ENCODE measurements around the gene OLFML3.

GRCh38 chr1:113934006-113934405, 45.3 kb upstream of the OLFML3 start:
- TF ChIP-seq, protein P1, sequence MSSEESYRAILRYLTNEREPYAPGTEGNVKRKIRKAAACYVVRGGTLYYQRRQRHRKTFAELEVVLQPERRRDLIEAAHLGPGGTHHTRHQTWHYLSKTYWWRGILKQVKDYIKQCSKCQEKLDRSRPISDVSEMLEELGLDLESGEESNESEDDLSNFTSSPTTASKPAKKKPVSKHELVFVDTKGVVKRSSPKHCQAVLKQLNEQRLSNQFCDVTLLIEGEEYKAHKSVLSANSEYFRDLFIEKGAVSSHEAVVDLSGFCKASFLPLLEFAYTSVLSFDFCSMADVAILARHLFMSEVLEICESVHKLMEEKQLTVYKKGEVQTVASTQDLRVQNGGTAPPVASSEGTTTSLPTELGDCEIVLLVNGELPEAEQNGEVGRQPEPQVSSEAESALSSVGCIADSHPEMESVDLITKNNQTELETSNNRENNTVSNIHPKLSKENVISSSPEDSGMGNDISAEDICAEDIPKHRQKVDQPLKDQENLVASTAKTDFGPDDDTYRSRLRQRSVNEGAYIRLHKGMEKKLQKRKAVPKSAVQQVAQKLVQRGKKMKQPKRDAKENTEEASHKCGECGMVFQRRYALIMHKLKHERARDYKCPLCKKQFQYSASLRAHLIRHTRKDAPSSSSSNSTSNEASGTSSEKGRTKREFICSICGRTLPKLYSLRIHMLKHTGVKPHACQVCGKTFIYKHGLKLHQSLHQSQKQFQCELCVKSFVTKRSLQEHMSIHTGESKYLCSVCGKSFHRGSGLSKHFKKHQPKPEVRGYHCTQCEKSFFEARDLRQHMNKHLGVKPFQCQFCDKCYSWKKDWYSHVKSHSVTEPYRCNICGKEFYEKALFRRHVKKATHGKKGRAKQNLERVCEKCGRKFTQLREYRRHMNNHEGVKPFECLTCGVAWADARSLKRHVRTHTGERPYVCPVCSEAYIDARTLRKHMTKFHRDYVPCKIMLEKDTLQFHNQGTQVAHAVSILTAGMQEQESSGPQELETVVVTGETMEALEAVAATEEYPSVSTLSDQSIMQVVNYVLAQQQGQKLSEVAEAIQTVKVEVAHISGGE (tag by site-specific recombination; conservative IDR thresholded peaks at IDR 0.05; ENCODE audit: low read depth): no peak
- TF ChIP-seq ZNF248 (tag by site-specific recombination; IDR thresholded peaks at IDR 0.05) (no peak), ZNF121 (tag by site-specific recombination; IDR thresholded peaks at IDR 0.05) (no peak), ZBTB21 (tag by site-specific recombination; IDR thresholded peaks at IDR 0.05) (no peak), ZNF626 (tag by site-specific recombination; IDR thresholded peaks at IDR 0.05) (no peak), ZNF24 (tag by site-specific recombination; IDR thresholded peaks at IDR 0.05) (no peak), KLF17 (tag by site-specific recombination; IDR thresholded peaks at IDR 0.05) (no peak), ZFP37 (tag by site-specific recombination; IDR thresholded peaks at IDR 0.05) (no peak), ZBTB26 (tag by site-specific recombination; optimal IDR thresholded peaks at IDR 0.05) (no peak)
- TF ChIP-seq, protein P2, sequence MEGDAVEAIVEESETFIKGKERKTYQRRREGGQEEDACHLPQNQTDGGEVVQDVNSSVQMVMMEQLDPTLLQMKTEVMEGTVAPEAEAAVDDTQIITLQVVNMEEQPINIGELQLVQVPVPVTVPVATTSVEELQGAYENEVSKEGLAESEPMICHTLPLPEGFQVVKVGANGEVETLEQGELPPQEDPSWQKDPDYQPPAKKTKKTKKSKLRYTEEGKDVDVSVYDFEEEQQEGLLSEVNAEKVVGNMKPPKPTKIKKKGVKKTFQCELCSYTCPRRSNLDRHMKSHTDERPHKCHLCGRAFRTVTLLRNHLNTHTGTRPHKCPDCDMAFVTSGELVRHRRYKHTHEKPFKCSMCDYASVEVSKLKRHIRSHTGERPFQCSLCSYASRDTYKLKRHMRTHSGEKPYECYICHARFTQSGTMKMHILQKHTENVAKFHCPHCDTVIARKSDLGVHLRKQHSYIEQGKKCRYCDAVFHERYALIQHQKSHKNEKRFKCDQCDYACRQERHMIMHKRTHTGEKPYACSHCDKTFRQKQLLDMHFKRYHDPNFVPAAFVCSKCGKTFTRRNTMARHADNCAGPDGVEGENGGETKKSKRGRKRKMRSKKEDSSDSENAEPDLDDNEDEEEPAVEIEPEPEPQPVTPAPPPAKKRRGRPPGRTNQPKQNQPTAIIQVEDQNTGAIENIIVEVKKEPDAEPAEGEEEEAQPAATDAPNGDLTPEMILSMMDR (tag by site-specific recombination; IDR thresholded peaks at IDR 0.05): no peak
- TF ChIP-seq, protein P3, sequence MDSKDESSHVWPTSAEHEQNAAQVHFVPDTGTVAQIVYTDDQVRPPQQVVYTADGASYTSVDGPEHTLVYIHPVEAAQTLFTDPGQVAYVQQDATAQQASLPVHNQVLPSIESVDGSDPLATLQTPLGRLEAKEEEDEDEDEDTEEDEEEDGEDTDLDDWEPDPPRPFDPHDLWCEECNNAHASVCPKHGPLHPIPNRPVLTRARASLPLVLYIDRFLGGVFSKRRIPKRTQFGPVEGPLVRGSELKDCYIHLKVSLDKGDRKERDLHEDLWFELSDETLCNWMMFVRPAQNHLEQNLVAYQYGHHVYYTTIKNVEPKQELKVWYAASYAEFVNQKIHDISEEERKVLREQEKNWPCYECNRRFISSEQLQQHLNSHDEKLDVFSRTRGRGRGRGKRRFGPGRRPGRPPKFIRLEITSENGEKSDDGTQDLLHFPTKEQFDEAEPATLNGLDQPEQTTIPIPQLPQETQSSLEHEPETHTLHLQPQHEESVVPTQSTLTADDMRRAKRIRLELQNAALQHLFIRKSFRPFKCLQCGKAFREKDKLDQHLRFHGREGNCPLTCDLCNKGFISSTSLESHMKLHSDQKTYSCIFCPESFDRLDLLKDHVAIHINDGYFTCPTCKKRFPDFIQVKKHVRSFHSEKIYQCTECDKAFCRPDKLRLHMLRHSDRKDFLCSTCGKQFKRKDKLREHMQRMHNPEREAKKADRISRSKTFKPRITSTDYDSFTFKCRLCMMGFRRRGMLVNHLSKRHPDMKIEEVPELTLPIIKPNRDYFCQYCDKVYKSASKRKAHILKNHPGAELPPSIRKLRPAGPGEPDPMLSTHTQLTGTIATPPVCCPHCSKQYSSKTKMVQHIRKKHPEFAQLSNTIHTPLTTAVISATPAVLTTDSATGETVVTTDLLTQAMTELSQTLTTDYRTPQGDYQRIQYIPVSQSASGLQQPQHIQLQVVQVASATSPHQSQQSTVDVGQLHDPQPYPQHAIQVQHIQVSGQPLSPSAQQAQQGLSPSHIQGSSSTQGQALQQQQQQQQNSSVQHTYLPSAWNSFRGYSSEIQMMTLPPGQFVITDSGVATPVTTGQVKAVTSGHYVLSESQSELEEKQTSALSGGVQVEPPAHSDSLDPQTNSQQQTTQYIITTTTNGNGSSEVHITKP (tag by site-specific recombination; IDR thresholded peaks at IDR 0.05): no peak

Measured in HEK293 (cell line).